ENCODE measurements around the gene OVCA2. TPM values are rescaled to one million over a fixed set of nuclear protein-coding genes. Genes with fewer than 3 reads are reported as not detected.

Gene OVCA2
- total RNA-seq, 1 donor from 2014 or later, result 32.7 TPM

- peaks cover 36% of the 10 kb centered on the region for H3K36me3 Mint-ChIP-seq (ENCODE audit: low read depth, unreplicated experiment)
- H3K27me3 Mint-ChIP-seq (ENCODE audit: unreplicated experiment), result peaks cover 21% of the 10 kb centered on the region
- H3K9me3 Mint-ChIP-seq (ENCODE audit: unreplicated experiment), result no peaks in the 10 kb centered on the region
- H3K4me1 Mint-ChIP-seq (ENCODE audit: unreplicated experiment), result peaks cover 67% of the 10 kb centered on the region
- H3K4me3 Mint-ChIP-seq (ENCODE audit: unreplicated experiment), result peak overlapping the region; percentile 47
- DNase-seq (ENCODE audit: low spot score), result no peak
- no peak for TF ChIP-seq CTCF (IDR thresholded peaks at IDR 0.05; ENCODE audit: unreplicated experiment)
- H3K27ac Mint-ChIP-seq (ENCODE audit: unreplicated experiment), result no peak overlapping the region
Observed at GRCh38 chr17:2065949-2066400, 24.2 kb downstream of the OVCA2 start.

- TF ChIP-seq CTCF (IDR thresholded peaks at IDR 0.05; ENCODE audit: unreplicated experiment), result no peak
- Mint-ChIP-seq H3K27ac (ENCODE audit: unreplicated experiment) (no peak overlapping the region), H3K4me1 (ENCODE audit: unreplicated experiment) (peaks cover 70% of the 10 kb centered on the region), H3K4me3 (ENCODE audit: unreplicated experiment) (no peak overlapping the region), H3K27me3 (ENCODE audit: unreplicated experiment) (peaks cover 16% of the 10 kb centered on the region), H3K36me3 (ENCODE audit: low read depth, unreplicated experiment) (peaks cover 37% of the 10 kb centered on the region), H3K9me3 (ENCODE audit: unreplicated experiment) (no peaks in the 10 kb centered on the region)
- DNase-seq (ENCODE audit: low spot score), result no peak
Observed at GRCh38 chr17:2067048-2067561, 25.3 kb downstream of the OVCA2 start.

GRCh38 chr17:2067608-2068024, 25.8 kb downstream of the OVCA2 start:
- DNase-seq (ENCODE audit: low spot score), result no peak
- H3K4me1 Mint-ChIP-seq (ENCODE audit: unreplicated experiment), result peaks cover 65% of the 10 kb centered on the region
- no peak overlapping the region for H3K4me3 Mint-ChIP-seq (ENCODE audit: unreplicated experiment)

GRCh38 chr17:2068031-2068518, 26.3 kb downstream of the OVCA2 start:
- H3K27ac Mint-ChIP-seq (ENCODE audit: unreplicated experiment), result no peak overlapping the region

More at GRCh38 chr17:2067608-2068024, 25.8 kb downstream of the OVCA2 start:
- H3K27ac Mint-ChIP-seq (ENCODE audit: unreplicated experiment), result no peak overlapping the region
- peaks cover 11% of the 10 kb centered on the region for H3K27me3 Mint-ChIP-seq (ENCODE audit: unreplicated experiment)
- no peak for TF ChIP-seq CTCF (IDR thresholded peaks at IDR 0.05; ENCODE audit: unreplicated experiment)
- H3K9me3 Mint-ChIP-seq (ENCODE audit: unreplicated experiment), result no peaks in the 10 kb centered on the region
- H3K36me3 Mint-ChIP-seq (ENCODE audit: low read depth, unreplicated experiment), result peaks cover 32% of the 10 kb centered on the region

More at GRCh38 chr17:2068031-2068518, 26.3 kb downstream of the OVCA2 start:
- Mint-ChIP-seq H3K36me3 (ENCODE audit: low read depth, unreplicated experiment) (peaks cover 32% of the 10 kb centered on the region), H3K4me1 (ENCODE audit: unreplicated experiment) (peaks cover 61% of the 10 kb centered on the region), H3K27me3 (ENCODE audit: unreplicated experiment) (peaks cover 12% of the 10 kb centered on the region), H3K9me3 (ENCODE audit: unreplicated experiment) (no peaks in the 10 kb centered on the region), H3K4me3 (ENCODE audit: unreplicated experiment) (no peak overlapping the region)
- no peak for TF ChIP-seq CTCF (IDR thresholded peaks at IDR 0.05; ENCODE audit: unreplicated experiment)
- DNase-seq (ENCODE audit: low spot score), result no peak
